Peyer's patch (tissue), 4 donors: ENCODE measurements around the gene C20orf173.

ENCODE experiments used
- POLR2A ChIP-seq, 2 donors: fragments of 450-650 bp; IDR thresholded peaks; one replicate each; pipeline ENCODE4 v1.5.1; 2017; ENCODE audit warnings: antibody characterized with exemption in 2 of 2, mild to moderate bottlenecking in 2 of 2, moderate library complexity in 2 of 2
- TF ChIP-seq, protein P1 (sequence below), 6 experiments: fragments of 450-650 bp in 4 of 6; fragments of 200-600 bp in 2 of 6; sonication (generic) in 1 of 6; IDR thresholded peaks; one replicate each; pipeline ENCODE4 v1.5.1; 2017 to 2019; ENCODE audit warnings: antibody characterized with exemption in 6 of 6, mild to moderate bottlenecking in 3 of 6, moderate library complexity in 1 of 6

GRCh38 chr20:35579196-35579595 lies 49.7 kb upstream of the C20orf173 start:
- TF ChIP-seq, protein P1, sequence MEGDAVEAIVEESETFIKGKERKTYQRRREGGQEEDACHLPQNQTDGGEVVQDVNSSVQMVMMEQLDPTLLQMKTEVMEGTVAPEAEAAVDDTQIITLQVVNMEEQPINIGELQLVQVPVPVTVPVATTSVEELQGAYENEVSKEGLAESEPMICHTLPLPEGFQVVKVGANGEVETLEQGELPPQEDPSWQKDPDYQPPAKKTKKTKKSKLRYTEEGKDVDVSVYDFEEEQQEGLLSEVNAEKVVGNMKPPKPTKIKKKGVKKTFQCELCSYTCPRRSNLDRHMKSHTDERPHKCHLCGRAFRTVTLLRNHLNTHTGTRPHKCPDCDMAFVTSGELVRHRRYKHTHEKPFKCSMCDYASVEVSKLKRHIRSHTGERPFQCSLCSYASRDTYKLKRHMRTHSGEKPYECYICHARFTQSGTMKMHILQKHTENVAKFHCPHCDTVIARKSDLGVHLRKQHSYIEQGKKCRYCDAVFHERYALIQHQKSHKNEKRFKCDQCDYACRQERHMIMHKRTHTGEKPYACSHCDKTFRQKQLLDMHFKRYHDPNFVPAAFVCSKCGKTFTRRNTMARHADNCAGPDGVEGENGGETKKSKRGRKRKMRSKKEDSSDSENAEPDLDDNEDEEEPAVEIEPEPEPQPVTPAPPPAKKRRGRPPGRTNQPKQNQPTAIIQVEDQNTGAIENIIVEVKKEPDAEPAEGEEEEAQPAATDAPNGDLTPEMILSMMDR (IDR thresholded peaks at IDR 0.05) = no peak
- no peak for TF ChIP-seq POLR2A (IDR thresholded peaks at IDR 0.05)
